ENCODE results near the gene FCMR.

Gene FCMR

DNA sequence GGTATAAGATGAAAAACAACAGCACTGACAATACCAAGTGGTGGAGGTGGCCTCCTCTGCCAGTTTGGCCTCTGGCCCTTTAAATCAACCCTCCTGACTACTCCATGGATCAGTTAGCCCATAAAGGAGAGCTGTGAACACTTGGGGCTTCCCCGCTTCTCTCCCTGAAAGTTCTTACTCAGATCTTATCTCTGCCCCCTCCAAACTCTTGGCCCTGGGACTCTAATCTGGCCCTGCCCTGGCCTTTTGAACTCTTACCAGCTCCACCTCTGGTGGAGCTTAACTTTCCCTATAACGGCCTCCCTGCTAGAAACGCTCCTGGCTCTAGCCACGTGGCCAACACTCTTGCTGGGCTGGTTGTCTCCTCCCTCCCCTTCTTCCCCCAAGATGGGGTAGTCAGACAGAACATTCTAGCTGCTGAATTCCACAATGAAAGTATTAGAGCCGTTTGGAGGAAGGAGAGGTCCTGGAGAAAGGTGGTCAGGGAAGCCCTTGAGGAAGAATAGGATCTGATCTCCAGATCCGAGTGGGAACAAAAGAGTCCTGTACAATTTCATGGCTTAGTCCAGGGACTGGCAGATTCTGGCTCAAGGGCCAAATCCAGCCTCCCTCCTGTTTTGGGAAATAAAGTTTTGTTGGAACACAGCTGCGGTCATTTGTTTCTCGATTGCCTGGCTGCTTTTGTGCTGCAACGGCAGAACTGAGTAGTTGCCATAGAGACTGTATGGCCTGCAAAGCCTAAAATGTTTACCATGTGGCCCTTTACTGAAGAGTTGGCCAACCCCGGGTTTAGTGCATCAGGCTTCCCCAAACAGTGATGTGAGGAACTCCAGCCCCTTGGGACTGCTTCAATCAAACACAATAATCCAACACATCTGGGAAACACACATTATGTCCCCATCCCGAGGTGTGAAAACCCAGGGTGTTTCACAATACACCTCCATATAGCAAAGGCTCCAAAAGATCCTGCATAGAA, 34.0 kb upstream of the FCMR start:
- Mint-ChIP-seq H3K9me3 (no peaks in the 10 kb centered on the region), H3K36me3 (no peaks in the 10 kb centered on the region), H3K27ac (peak overlapping the region; percentile 36), H3K27me3 (no peaks in the 10 kb centered on the region), H3K4me3 (no peak overlapping the region), H3K4me1 (peaks cover 35% of the 10 kb centered on the region)
- ATAC-seq = peak; percentile 69

DNA sequence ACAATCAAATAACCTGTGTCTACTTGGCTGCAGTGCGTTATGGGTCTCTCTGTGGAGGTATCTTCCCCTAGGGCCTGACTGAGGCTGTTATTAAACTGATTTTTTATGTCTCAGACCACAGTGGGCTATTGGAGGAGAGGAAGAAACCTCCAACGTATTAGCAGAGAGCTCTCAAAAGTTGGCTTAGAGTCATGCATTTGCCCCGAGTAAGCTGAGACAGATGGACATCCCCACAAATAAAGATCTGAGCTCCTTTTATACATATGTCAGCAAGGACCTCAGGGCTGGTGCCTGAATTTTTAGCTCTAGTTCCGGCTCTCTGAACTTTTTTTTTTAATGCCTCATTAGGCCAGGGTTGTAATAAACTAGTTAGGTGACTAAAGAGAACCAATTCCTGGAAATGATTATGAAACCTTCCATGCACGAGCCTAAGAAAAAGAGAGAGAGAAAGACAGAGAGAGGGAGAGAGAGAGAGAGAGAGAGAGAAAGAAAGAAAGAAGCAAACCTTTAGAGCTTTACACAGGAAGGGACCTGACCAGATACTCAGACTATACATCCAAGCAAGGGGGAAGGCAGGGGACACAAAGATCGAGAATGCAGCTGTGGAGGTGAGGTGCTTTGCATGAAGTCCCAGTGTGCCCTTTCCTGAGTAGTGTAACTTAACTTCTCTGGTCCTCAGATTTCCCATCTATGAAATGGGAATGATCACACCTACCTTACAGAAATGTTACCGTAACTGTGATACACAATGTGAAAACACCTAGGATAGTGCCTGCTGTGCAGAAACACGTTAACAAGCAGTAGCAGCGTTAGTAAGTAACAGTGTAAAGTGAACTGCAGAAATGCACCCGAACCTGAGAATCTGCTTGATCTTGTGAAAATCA, 33.0 kb upstream of the FCMR start:
- Mint-ChIP-seq H3K36me3 (no peaks in the 10 kb centered on the region), H3K4me3 (no peak overlapping the region), H3K27ac (peak overlapping the region; percentile 27), H3K27me3 (no peaks in the 10 kb centered on the region), H3K9me3 (no peaks in the 10 kb centered on the region), H3K4me1 (peaks cover 35% of the 10 kb centered on the region)
- ATAC-seq = no peak

DNA sequence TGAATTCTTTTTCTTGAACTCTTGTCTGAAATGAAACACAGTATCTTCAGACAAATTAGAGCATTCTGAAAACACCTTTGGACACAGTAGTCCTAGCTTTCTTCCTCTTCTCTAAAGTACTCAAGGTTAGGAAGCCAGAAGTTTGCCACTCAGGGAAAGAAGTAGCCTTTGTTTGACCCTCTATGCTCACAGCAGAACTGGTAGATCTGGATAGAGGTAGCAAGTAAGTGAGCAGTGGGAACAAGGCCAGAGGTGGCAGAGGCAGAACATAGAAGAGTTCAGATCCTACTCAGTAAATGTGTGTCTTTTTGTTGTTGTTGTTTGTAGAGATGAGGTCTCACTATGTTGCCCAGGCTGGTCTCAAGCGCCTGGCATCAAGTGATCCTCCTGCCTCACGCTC, 31.9 kb upstream of the FCMR start:
- H3K4me3 Mint-ChIP-seq = no peak overlapping the region
- H3K27me3 Mint-ChIP-seq = no peaks in the 10 kb centered on the region
- H3K27ac Mint-ChIP-seq = no peak overlapping the region
- H3K4me1 Mint-ChIP-seq = peaks cover 35% of the 10 kb centered on the region
- no peak for ATAC-seq
- no peaks in the 10 kb centered on the region for H3K36me3 Mint-ChIP-seq
- H3K9me3 Mint-ChIP-seq = no peaks in the 10 kb centered on the region

DNA sequence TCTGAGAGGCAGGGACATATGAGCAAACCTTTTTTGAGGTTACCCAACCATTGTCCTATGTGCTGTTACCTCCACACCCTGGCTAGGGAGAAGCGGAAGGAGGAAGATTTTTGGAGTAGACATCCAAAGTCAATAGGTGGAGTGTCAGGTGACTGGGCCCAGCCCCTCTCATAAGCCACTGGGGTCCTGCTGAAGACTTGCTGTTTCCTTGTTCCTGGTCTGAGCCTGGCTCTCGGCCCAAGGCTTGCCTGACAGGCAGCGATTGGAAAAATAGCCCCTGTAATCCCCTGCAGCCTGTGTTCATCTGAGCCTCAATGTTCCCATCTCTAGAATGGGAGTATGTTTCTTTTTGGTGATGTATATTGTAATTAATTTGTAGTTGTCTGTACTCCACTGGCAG, 31.4 kb upstream of the FCMR start:
- Mint-ChIP-seq H3K27ac (no peak overlapping the region), H3K4me1 (peaks cover 35% of the 10 kb centered on the region), H3K9me3 (no peaks in the 10 kb centered on the region), H3K27me3 (no peaks in the 10 kb centered on the region), H3K36me3 (no peaks in the 10 kb centered on the region), H3K4me3 (no peak overlapping the region)
- no peak for ATAC-seq

DNA sequence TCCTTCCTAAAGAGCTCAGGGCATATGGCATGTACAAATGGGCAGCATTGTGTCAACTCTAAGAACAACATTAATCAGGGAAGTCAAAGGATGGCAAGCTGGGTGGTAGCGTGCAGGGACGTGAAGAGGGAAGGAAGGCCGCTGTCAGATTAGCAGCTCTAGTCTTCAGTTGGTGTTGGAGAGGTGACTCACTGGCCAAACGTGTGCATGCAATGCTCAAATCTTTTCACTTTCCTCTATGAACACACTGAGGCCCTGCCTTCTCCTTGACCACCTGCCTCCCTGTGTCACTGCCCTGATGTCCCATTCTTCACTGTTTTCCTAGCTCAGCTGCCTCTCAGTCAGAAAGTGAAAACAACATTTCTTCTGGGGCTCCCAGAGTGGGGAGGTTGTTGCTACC, 30.4 kb upstream of the FCMR start:
- Mint-ChIP-seq H3K27me3 (peaks cover under 1% of the 10 kb centered on the region), H3K4me1 (peaks cover 35% of the 10 kb centered on the region), H3K27ac (no peak overlapping the region), H3K36me3 (no peaks in the 10 kb centered on the region), H3K9me3 (no peaks in the 10 kb centered on the region), H3K4me3 (no peak overlapping the region)
- no peak for ATAC-seq

DNA sequence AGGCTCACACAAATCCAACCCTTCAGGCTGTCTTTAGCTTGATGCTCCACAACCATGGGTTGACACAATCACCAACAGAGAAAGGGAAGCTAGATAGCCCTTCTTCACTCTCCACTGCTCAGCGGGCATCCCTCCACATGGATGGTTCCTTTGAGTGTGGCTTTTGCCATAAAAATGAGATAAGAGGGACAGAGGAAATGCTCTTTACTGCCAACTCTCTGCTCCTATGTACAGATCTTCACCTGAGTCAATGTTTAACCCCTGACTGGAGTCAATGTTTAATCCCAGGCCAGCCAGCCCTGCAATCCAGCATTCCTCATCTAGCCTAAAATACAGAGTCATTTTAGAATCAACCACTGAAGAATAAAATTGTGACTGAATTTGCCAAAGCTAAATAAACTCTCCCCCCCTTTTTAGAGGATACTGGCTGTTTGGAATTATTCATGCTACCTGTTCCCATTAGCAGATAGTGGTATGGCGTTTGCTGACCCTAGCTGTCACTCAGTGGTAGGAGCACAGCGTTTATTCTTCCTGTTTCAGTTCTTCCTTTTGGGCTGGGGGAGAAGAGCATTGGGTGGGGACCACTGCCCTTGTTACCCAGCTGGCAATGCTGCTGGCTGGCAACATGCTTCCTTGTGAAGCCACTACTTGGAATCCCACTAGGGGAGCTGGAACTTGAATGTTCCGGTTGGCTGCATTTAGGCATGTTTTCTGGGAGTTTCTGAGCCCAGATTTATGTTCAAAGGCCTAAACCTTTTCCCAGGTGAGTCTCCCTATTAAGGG, 29.8 kb upstream of the FCMR start:
- H3K9me3 Mint-ChIP-seq = no peaks in the 10 kb centered on the region
- peaks cover 34% of the 10 kb centered on the region for H3K4me1 Mint-ChIP-seq
- H3K4me3 Mint-ChIP-seq = no peak overlapping the region
- ATAC-seq = no peak
- H3K27me3 Mint-ChIP-seq = peaks cover 7% of the 10 kb centered on the region
- no peaks in the 10 kb centered on the region for H3K36me3 Mint-ChIP-seq
- no peak overlapping the region for H3K27ac Mint-ChIP-seq

DNA sequence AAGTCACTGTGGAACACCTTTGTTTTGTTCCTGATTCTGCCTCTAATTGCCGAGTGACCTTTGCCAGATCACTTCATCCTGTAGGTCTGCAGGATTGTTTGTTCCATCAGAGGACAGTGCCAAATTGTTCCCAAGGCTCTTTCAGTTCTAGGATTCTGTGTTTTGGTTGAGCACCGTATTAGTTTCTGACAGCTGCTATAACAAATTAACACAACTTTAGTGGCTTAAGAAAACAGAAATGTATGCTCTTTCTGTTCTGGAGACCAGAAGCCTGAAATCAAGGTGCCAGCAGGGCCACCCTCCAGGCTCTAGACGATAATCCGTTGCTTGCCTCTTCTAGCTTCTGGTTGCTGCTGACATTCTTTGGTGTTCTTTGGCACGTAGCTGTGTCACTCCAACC, 27.9 kb upstream of the FCMR start:
- H3K27me3 Mint-ChIP-seq = peaks cover 16% of the 10 kb centered on the region
- ATAC-seq = no peak
- peaks cover 17% of the 10 kb centered on the region for H3K4me1 Mint-ChIP-seq
- H3K27ac Mint-ChIP-seq = peak overlapping the region; percentile 47
- H3K9me3 Mint-ChIP-seq = no peaks in the 10 kb centered on the region
- H3K4me3 Mint-ChIP-seq = no peak overlapping the region
- no peaks in the 10 kb centered on the region for H3K36me3 Mint-ChIP-seq

DNA sequence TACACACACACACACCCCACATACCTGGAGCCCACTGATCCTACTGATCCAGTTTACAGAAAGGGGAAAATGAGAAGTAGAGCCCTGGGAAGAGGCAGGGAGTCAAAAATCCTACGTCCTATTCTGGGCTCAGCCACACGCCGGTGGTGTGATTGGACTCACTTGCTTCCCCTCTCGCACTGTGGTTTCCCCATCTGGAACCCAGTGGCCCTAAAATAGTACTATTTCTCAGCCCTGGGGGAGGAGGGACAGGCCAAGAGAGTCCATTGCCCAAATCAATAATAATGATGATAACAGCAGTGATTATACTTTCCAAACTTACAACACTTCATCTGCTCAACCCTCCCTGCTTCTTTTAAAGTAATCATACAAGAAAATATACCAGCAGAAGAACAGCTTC, 27.5 kb upstream of the FCMR start:
- peak overlapping the region; percentile 47 for H3K27ac Mint-ChIP-seq
- no peaks in the 10 kb centered on the region for H3K9me3 Mint-ChIP-seq
- H3K4me3 Mint-ChIP-seq = no peak overlapping the region
- H3K36me3 Mint-ChIP-seq = no peaks in the 10 kb centered on the region
- peaks cover 14% of the 10 kb centered on the region for H3K4me1 Mint-ChIP-seq
- peaks cover 16% of the 10 kb centered on the region for H3K27me3 Mint-ChIP-seq
- ATAC-seq = no peak

DNA sequence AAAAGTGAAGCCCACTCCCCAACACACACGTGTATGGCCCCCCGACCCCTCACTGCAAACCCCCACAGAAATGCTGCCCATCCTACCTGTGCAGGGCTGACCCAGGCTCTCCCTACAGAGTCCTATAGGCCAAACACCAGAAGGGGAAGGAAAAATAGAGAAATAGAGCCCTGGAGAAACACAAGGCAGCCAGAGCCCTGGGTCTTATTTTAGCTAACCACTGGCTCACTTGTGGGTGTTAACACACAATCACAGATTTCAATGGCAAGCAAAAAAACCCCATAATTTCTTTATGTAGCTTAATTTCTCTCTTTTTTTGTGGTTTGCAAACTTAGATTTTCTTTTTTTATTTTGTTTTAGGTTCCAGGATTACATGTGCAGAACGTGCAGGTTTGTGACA, 25.5 kb upstream of the FCMR start:
- Mint-ChIP-seq H3K36me3 (no peaks in the 10 kb centered on the region), H3K4me3 (no peak overlapping the region)
- ATAC-seq = no peak

DNA sequence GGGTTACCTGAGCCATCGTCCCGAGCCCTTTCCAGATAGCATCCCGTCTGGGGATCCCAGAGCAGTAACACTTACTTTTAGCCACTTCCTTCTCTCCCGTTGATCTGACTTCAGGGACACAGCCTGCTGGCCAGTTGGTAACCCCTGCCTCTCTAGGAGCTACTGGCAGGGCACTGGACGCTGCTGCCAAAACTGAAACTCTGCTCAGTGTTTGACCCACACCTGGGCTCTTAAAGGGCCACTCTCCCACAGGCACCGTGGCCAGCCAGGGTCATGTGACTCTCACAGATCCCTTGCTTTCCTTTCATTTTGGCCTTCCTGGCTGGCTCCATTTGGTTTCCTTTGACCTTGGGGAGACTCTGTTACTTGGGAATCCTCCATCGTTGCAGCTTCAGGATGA, 24.5 kb upstream of the FCMR start, which contains the start of gene PIGR:
Gene PIGR, minus strand, starts transcription at position 206 of the 400 bp plus-strand sequence. CDS start 5,935 bp downstream, outside the sequence.
- ATAC-seq = no peak
- Mint-ChIP-seq H3K27me3 (peaks cover 16% of the 10 kb centered on the region), H3K36me3 (no peaks in the 10 kb centered on the region), H3K4me3 (no peak within 1 kb of the TSS), H3K4me1 (peaks cover under 1% of the 10 kb centered on the region), H3K27ac (no peak within 1 kb of the TSS), H3K9me3 (no peaks in the 10 kb centered on the region)

More for the DNA sequence above, 25.5 kb upstream of the FCMR start:
- Mint-ChIP-seq H3K27me3 (peaks cover 16% of the 10 kb centered on the region), H3K27ac (no peak overlapping the region), H3K9me3 (no peaks in the 10 kb centered on the region), H3K4me1 (peaks cover 10% of the 10 kb centered on the region)

DNA sequence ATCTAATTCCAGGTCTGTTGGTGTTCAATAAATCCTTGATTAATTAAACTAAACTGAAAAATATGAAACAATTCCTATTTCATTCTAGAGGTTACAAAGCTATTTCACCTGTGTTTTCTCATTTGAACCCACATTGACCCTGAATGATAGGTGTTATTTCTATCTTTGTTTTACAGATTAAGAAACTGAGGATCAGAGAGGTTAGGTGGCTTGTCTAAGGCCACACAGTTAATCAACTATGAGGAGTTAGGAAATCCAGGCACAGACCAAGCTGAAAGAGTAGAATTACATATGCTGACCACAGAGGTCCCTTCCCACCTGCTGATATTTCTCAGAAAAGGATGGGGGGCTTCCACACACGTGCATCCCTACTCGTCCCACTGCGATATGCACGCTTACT, 24.0 kb upstream of the FCMR start:
- H3K36me3 Mint-ChIP-seq = no peaks in the 10 kb centered on the region
- no peak for ATAC-seq
- H3K27ac Mint-ChIP-seq = no peak overlapping the region
- no peak overlapping the region for H3K4me3 Mint-ChIP-seq
- H3K4me1 Mint-ChIP-seq = no peaks in the 10 kb centered on the region
- H3K9me3 Mint-ChIP-seq = no peaks in the 10 kb centered on the region
- peaks cover 16% of the 10 kb centered on the region for H3K27me3 Mint-ChIP-seq

DNA sequence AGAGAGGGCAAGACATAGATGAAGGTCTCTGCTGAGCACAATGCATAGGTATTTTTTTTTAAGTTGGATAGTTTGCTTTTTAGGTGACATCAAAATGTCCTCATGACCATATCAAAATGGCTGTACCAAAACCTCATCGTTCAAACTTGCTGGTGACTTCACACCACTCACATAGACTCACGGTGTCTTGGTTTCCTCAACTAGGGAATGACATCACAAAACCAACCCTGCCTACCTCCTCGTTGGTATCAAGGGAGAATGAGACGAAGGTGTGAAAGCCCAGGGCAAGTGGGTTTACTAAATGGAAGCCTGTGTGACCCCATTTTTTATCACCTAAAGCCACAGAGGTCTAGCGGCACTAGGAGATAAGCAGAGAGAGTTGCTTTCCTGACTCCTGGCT, 23.0 kb upstream of the FCMR start:
- H3K27ac Mint-ChIP-seq = no peak overlapping the region
- H3K4me3 Mint-ChIP-seq = no peak overlapping the region
- no peak for ATAC-seq
- H3K4me1 Mint-ChIP-seq = no peaks in the 10 kb centered on the region
- H3K27me3 Mint-ChIP-seq = peaks cover 16% of the 10 kb centered on the region
- no peaks in the 10 kb centered on the region for H3K9me3 Mint-ChIP-seq
- no peaks in the 10 kb centered on the region for H3K36me3 Mint-ChIP-seq

DNA sequence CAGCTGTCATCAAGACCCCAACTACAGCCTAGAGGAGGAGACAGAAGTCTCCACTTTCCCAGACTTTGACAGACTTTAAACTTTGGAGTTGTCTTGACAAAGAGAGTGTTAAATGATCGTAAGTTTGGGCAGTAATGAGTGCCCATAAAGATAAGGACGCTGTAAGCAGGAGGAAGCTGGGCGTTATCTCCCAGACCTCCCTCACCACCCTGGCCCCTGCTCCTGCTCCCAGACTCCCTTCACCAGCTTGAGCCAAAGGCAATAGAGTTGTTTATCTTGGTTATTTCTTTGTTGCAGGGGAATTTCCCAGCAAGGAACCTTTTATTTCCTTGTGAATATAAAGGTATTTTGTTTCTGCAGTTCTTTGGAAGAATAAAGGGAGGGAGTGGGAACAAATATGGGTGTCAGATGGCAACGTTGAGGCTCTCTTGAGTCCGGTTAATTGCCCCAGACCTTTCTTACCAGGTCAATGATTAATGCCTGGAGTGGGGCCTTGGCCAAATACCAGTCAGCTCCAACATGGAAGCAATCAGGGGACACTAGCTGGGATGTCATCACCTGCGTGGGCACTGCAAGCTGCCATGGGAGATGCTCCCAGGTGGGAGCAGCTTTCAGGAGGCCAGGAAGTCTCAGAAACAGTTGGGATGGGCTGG, 20.2 kb upstream of the FCMR start:
- H3K36me3 Mint-ChIP-seq = no peaks in the 10 kb centered on the region
- H3K9me3 Mint-ChIP-seq = no peaks in the 10 kb centered on the region
- no peaks in the 10 kb centered on the region for H3K4me1 Mint-ChIP-seq
- H3K27ac Mint-ChIP-seq = no peak overlapping the region
- no peak for ATAC-seq
- no peak overlapping the region for H3K4me3 Mint-ChIP-seq
- peaks cover 13% of the 10 kb centered on the region for H3K27me3 Mint-ChIP-seq

DNA sequence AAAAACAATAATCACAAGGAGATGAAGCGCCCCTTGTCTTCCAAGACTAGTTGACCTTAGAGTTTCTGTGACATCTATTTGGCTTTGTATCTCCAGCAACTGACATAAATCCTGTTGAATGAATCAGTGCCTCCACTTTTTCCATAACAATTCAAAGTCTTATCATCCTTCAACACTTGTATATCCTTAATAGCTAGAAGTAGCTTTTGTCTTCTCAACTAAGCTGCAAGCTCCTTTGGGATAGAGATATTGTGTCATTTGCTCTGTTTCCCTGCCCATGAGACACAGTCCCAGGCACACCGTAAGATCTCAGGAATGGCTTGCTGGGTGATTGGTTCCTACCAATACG, 18.8 kb upstream of the FCMR start:
- Mint-ChIP-seq H3K36me3 (no peaks in the 10 kb centered on the region), H3K27ac (peak overlapping the region; percentile 70), H3K4me3 (no peak overlapping the region), H3K4me1 (no peaks in the 10 kb centered on the region), H3K9me3 (no peaks in the 10 kb centered on the region), H3K27me3 (no peaks in the 10 kb centered on the region)
- ATAC-seq = no peak
